Measurements from ENCODE around the gene LTBR.

The LTBR gene

DNA sequence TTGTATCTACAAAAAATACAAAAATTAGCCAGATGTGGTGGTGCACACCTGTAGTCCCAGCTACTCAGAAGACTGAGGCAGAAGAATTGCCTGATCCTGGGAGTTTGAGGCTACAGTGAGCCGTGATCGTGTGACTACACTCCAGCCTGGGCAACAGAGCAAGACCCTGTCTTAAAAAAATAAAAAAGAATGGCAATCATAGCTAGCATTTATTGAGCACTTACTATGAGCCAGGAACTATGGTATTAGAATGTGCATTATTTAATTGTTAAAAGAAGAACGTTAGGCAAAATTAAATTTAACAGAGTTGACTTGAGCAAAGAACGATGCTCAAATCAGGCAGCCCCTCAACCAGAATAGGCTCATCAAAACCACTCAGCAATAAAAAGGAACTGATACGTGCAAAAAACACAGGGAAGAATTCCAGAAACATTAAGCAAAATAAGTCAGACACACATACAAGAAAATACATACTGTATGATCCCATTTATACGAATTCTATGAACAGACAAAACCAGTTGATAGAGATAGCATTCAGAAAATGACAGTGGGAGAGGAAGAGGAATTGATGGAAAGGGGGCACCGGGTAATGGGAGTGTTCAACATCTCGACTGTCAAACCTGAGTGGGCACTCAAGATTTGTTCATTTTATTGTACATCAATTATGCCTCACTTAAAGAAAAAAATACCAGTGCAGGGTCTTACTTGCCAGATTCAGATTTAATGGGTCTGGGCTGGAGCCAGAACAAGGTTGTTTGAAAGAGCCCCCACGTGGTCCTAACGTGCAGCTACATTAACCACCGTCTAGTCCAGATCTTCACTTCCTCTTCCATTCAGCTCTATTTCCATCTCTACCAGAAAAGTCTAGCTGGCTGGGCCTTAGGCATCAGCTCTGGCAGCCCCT, 16.6 kb upstream of the LTBR start:
- no peak for DNase-seq (ENCODE audit: extremely low read depth in 1 of 2, low read depth in 1 of 2)

- no peak for DNase-seq (ENCODE audit: extremely low read depth in 1 of 2, low read depth in 1 of 2)
Observed at GRCh38 chr12:6367969-6368892, 15.7 kb upstream of the LTBR start.

GRCh38 chr12:6368906-6369525, 14.9 kb upstream of the LTBR start:
- no peak for DNase-seq (ENCODE audit: extremely low read depth in 1 of 2, low read depth in 1 of 2)

DNA sequence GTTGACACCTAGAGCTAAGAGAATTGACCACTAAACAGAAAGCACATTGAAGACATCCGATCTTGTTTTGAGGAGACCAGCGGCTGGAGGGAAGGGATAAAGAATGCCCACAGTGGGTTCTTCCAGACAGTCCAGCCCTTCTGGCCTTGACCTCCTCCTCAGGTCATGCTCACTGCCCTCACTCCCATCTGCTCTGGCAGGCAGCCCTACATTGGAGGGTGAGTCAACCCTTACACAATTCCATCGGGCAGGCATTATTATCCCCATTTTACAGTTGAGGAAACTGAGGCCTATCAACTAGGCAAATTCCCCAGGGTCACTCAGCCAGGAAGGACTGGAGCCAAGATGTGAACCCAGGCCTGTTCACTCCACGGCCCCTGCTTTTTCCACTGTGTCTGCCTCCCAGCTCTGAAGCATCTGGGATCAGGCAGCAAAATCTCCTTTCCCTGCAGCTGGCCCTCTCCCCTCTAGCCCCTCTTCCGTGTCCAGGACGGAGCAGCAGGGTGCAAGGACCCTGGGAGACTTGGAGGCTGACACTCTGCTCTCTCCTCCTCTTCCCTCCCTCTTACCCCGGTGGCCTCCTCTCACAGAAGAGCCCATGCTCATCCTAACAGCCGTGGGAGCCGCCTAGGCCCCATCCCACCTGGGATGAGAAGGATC, 13.9 kb upstream of the LTBR start:
- no peak for DNase-seq (ENCODE audit: extremely low read depth in 1 of 2, low read depth in 1 of 2)

DNA sequence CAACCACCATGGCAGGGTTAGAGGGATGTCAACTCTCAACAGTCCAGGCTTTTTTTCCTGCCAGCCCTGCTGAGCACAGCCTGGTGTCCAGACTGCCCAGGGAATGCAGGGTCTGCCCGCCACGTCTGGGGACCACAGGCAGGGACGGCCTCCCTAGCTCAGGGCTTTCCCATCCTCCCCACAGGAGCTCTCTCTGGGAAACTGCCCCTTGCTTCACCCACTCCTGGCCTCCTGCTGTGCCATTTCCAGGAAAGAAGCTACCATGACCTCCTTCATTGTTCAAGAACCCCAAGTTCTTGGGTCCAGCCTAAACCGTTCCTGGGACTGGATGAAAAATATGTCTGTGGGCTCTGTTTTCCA, 13.4 kb upstream of the LTBR start:
- DNase-seq (ENCODE audit: extremely low read depth in 1 of 2, low read depth in 1 of 2), result no peak

DNA sequence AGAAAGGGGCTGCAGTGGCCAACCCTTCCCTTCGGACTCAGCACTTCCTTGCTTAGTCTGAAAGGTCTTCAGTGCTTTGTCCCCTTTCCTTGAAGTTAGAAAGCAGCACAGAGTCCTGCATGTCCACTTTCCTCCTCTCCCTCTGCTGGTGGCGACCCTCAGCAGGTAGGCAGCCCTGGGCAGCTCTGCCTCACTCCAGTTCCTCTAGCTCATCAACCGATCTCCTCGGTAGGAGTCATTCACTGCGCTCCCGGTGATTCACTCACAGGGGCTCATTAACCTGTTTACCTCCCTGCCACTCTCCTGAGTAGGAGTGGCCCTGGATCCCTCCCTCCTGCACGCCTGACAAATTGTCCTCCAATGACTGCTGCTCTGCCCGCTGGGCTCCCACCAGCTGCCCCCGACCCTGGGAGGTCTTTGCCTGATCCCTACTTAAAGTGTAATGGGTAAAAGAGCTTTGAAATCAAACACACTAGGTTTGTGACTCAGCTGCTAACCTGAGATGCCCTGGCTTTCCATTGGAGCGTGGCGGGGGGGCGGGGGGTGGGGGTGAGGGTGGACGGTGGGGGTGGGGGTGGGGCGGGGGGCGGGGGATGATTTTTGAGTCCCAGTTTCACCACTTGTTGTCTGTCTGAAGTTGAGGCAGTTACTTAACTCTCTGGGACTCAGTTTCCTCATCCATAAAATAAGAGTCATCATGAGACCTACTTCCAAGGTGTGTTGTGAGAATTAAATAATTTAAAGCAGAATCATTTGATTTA, 12.8 kb upstream of the LTBR start:
- no peak for DNase-seq (ENCODE audit: extremely low read depth in 1 of 2, low read depth in 1 of 2)

- no peak for DNase-seq (ENCODE audit: extremely low read depth in 1 of 2, low read depth in 1 of 2)
Observed at GRCh38 chr12:6372403-6373003, 11.5 kb upstream of the LTBR start.

DNA sequence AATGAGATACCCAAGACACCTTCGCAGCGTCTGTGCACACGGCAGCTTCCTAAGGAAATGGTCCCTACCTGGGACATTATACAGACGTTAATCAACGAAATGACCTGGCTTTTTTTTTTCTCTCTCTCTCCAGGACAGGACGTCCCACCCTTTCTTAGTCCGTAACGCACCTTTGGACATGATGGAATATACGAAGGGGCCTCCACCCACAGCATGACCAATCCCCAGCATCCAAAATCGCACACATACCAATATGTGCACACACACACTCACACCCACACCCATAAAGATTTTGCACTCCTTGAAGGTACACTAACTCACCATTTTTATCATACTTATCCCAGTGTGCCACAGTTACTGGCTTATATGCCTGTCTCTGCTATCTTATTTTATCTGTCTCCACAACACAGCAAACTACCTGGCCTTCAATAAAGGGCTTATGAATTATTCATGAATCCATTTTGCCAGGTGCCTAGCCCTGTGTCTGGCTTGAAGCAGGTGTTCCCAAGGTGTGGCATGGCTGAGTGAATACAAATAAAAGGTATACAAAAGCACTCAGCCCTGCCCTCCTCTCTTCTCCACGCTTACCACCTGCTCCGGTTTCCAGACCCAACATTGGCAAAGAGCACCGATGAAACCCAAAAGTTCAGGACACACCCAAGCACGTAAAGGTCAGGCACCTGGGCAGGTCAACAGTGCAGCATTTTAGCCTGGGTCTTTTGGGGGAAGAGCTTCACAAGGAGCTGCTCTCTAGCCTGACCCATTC, 10.8 kb upstream of the LTBR start:
- no peak for DNase-seq (ENCODE audit: extremely low read depth in 1 of 2, low read depth in 1 of 2)

GRCh38 chr12:6374028-6374785, 9.8 kb upstream of the LTBR start:
- no peak for DNase-seq (ENCODE audit: extremely low read depth in 1 of 2, low read depth in 1 of 2)

GRCh38 chr12:6374786-6375160, 9.2 kb upstream of the LTBR start:
- no peak for DNase-seq (ENCODE audit: extremely low read depth in 1 of 2, low read depth in 1 of 2)

DNA sequence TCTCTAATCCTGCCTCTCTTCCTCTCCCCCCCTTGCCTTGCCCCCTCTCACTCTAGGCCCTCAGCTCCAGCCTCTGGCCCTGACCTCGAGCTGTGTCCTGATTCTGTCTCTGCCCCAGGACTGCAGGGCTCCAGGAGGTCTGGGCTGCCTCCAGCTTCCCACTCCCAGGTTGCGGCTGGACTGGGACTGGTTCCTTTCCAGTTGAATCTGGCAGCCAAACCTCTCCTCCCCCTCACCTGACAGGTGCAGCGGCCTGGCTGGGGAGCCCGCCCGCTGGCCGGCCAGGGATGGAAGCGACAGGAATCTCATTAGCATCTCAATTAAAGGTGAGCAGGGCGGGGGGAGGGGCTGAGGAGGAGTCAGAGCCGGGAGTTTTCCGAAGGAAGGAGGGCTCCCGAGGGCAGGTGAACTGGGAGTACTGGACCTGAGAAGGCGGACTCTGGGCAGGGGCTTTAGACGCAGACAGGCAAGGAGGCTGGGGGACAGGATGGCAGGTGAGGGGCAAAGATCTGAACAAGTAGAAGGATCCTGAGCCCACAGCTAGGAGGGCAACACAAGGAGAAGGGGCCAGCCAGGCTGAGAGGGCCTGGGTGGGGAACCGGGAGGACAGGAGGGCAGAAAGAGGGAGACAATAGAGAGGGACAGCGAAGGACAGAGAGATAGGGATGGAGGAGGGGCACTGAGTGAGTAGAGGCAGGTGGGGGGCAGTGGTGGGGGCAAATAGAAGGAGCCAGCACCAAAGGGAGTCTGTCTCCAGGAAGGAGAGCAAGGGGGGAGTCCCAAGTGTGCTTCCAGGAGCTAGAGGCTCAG, 8.5 kb upstream of the LTBR start, which contains the start of gene SCNN1A:
TSS of gene SCNN1A (minus strand) at position 295 of the 810 bp plus-strand sequence. CDS start 780 bp downstream, outside the sequence.
- DNase-seq (ENCODE audit: extremely low read depth in 1 of 2, low read depth in 1 of 2), result no peak

GRCh38 chr12:6376079-6376869, 7.7 kb upstream of the LTBR start:
- DNase-seq (ENCODE audit: extremely low read depth in 1 of 2, low read depth in 1 of 2), result no peak

- no peak for DNase-seq (ENCODE audit: extremely low read depth in 1 of 2, low read depth in 1 of 2)
Observed at GRCh38 chr12:6376870-6377666, 6.9 kb upstream of the LTBR start.

GRCh38 chr12:6377667-6377994, 6.3 kb upstream of the LTBR start:
- DNase-seq (ENCODE audit: extremely low read depth in 1 of 2, low read depth in 1 of 2), result no peak

DNA sequence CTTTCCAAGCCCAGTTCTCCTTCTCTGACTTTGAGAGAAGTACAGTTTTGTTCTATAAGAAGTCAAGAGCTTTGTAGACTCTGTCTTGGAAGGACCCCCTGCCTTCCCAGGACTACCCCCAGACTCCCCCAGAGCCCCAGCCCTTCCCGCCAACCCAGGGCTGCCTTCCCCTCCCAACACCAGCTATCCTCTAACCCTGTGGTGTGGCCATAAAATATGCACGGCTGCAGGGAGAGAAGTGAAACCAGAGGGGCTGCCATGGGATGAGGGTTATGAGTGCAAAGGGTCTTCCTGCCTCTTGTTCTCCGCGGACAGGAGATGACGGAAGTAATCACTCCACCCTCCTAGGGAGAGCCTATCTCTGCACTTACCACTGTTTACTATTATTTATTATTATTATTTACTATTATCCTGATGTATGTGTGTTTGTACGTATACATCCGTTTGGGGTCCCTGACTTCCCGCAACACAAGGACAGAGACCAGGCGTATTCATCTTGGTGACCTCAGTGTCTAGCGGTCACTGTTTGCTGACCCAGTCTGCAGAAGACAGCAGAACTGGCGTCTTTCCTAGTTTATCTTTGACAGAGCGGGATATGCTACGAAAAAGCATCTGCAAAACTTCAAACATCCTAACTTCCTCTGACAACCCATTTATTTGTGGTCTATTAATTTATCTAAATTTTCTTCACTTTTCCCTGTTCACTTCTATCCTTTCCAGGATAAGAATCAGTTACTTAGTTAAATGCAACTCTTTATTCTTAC, 5.1 kb upstream of the LTBR start:
- no peak for DNase-seq (ENCODE audit: extremely low read depth in 1 of 2, low read depth in 1 of 2)

Data from activated CD8-positive, alpha-beta memory T cell treated with anti-CD3 and anti-CD28 coated beads for 1 hour (primary cell).